SK-N-SH treated with all-trans-retinoic acid at 6 μM for 48 hours (cell line): ENCODE data around the gene SMIM22.

Experiments
- ATAC-seq: fragments of 200-7000 bp; cut with Tn5 transposase; 3 replicates; pipeline ENCODE4 v1.9.1; 2020; ENCODE audit warnings: mild to moderate bottlenecking, moderate library complexity
- BACH2 ChIP-seq: fragments of 250-450 bp; sonication (Bioruptor Pico); IDR thresholded peaks from 2 replicates; pipeline ENCODE4 v1.9.0; 2021; ENCODE audit warnings: mild to moderate bottlenecking, borderline replicate concordance
- CSDC2 ChIP-seq: fragments of 250-450 bp; sonication (Bioruptor Pico); IDR thresholded peaks from 2 replicates; pipeline ENCODE4 v1.5.0; 2020; ENCODE audit warnings: mild to moderate bottlenecking, moderate library complexity
- ISL1 ChIP-seq: fragments of 250-450 bp; sonication (Bioruptor Pico); IDR thresholded peaks from 2 replicates; pipeline ENCODE4 v2.1.2; 2022; ENCODE audit warnings: mild to moderate bottlenecking, moderate library complexity
- OSR1 ChIP-seq: fragments of 250-450 bp; sonication (Bioruptor Pico); IDR thresholded peaks from 2 replicates; pipeline ENCODE4 v1.8.0; 2022; ENCODE audit warnings: moderate library complexity, mild to moderate bottlenecking, inconsistent platforms
- PPARA ChIP-seq: fragments of 250-450 bp; sonication (Bioruptor Pico); IDR thresholded peaks from 2 replicates; pipeline ENCODE4 v1.5.0; 2020; ENCODE audit warnings: mild to moderate bottlenecking, borderline replicate concordance
- RARB ChIP-seq: fragments of 250-450 bp; sonication (Bioruptor Pico); IDR thresholded peaks from 2 replicates; pipeline ENCODE4 v1.8.0; 2021; ENCODE audit warnings: mild to moderate bottlenecking, moderate library complexity
- SNAI2 ChIP-seq: fragments of 250-450 bp; sonication (Bioruptor Pico); IDR thresholded peaks from 2 replicates; pipeline ENCODE4 v1.5.0; 2020; ENCODE audit warnings: mild to moderate bottlenecking, moderate library complexity
- TOX ChIP-seq: fragments of 250-450 bp; sonication (Bioruptor Pico); IDR thresholded peaks from 2 replicates; pipeline ENCODE4 v1.8.0; 2021; ENCODE audit warnings: mild to moderate bottlenecking, moderate library complexity, borderline replicate concordance
- ZFP3 ChIP-seq: fragments of 250-450 bp; sonication (Bioruptor Pico); IDR thresholded peaks from 2 replicates; pipeline ENCODE4 v1.5.0; 2020; ENCODE audit warnings: mild to moderate bottlenecking, moderate library complexity
- ZNF565 ChIP-seq: fragments of 450-650 bp; formaldehyde crosslinking; conservative IDR thresholded peaks from 2 replicates; pipeline ENCODE4 v1.5.0; 2020; ENCODE audit warnings: low read depth, mild to moderate bottlenecking, moderate library complexity
- TF ChIP-seq, protein P1 (sequence below): fragments of 250-450 bp; sonication (Bioruptor Pico); IDR thresholded peaks from 2 replicates; pipeline ENCODE4 v1.5.1; 2020; ENCODE audit warnings: low read depth, mild to moderate bottlenecking, moderate library complexity
- TF ChIP-seq, protein P2 (sequence below): fragments of 250-450 bp; sonication (Bioruptor Pico); IDR thresholded peaks from 2 replicates; pipeline ENCODE4 v1.8.0; 2021; ENCODE audit warnings: low read depth, mild to moderate bottlenecking, moderate library complexity, borderline replicate concordance
- TF ChIP-seq, protein P3 (sequence below): fragments of 250-450 bp; sonication (Bioruptor Pico); IDR thresholded peaks from 2 replicates; pipeline ENCODE4 v1.5.1; 2021; ENCODE audit warnings: mild to moderate bottlenecking, moderate library complexity
- TF ChIP-seq, protein P4 (sequence below): fragments of 250-450 bp; sonication (Bioruptor Pico); IDR thresholded peaks from 2 replicates; pipeline ENCODE4 v1.5.0; 2020; ENCODE audit warnings: mild to moderate bottlenecking, moderate library complexity
- TF ChIP-seq, protein P5 (sequence below): fragments of 250-450 bp; sonication (Bioruptor Pico); IDR thresholded peaks from 2 replicates; pipeline ENCODE4 v1.8.0; 2020; ENCODE audit warnings: mild to moderate bottlenecking, moderate library complexity, borderline replicate concordance

SMIM22 gene

DNA sequence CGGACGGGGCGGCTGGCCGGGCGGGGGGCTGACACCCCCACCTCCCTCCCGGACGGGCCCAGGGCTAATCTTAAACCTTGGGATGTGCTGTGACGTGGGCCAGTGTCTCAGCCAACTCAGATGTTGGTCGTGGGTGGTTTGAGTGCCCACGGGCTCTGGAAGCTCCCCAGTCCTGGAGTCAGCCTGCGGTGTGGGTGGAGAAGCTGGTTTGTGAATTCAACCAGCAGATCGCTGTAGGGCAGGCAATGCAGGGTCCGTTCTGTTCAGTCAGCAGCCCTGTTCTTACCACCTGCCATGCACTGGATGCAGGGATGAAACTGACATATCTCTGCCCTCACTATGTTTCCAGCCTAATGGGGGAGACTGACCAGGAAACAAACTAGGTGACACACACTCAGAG, 20.2 kb upstream of the SMIM22 start:
- TF ChIP-seq, protein P1, sequence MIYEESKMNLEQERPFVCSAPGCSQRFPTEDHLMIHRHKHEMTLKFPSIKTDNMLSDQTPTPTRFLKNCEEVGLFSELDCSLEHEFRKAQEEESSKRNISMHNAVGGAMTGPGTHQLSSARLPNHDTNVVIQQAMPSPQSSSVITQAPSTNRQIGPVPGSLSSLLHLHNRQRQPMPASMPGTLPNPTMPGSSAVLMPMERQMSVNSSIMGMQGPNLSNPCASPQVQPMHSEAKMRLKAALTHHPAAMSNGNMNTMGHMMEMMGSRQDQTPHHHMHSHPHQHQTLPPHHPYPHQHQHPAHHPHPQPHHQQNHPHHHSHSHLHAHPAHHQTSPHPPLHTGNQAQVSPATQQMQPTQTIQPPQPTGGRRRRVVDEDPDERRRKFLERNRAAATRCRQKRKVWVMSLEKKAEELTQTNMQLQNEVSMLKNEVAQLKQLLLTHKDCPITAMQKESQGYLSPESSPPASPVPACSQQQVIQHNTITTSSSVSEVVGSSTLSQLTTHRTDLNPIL (CRISPR knock-in tag): no peak
- TF ChIP-seq CSDC2 (CRISPR knock-in tag) (no peak), ZNF565 (CRISPR knock-in tag) (no peak), RARB (CRISPR knock-in tag) (no peak), ZFP3 (no peak), ISL1 (CRISPR knock-in tag) (no peak)
- TF ChIP-seq, protein P2, sequence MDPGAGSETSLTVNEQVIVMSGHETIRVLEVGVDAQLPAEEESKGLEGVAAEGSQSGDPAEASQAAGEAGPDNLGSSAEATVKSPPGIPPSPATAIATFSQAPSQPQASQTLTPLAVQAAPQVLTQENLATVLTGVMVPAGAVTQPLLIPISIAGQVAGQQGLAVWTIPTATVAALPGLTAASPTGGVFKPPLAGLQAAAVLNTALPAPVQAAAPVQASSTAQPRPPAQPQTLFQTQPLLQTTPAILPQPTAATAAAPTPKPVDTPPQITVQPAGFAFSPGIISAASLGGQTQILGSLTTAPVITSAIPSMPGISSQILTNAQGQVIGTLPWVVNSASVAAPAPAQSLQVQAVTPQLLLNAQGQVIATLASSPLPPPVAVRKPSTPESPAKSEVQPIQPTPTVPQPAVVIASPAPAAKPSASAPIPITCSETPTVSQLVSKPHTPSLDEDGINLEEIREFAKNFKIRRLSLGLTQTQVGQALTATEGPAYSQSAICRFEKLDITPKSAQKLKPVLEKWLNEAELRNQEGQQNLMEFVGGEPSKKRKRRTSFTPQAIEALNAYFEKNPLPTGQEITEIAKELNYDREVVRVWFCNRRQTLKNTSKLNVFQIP (CRISPR knock-in tag): no peak
- TF ChIP-seq, protein P3, sequence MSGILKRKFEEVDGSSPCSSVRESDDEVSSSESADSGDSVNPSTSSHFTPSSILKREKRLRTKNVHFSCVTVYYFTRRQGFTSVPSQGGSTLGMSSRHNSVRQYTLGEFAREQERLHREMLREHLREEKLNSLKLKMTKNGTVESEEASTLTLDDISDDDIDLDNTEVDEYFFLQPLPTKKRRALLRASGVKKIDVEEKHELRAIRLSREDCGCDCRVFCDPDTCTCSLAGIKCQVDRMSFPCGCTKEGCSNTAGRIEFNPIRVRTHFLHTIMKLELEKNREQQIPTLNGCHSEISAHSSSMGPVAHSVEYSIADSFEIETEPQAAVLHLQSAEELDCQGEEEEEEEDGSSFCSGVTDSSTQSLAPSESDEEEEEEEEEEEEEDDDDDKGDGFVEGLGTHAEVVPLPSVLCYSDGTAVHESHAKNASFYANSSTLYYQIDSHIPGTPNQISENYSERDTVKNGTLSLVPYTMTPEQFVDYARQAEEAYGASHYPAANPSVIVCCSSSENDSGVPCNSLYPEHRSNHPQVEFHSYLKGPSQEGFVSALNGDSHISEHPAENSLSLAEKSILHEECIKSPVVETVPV (CRISPR knock-in tag): no peak
- TF ChIP-seq, protein P4, sequence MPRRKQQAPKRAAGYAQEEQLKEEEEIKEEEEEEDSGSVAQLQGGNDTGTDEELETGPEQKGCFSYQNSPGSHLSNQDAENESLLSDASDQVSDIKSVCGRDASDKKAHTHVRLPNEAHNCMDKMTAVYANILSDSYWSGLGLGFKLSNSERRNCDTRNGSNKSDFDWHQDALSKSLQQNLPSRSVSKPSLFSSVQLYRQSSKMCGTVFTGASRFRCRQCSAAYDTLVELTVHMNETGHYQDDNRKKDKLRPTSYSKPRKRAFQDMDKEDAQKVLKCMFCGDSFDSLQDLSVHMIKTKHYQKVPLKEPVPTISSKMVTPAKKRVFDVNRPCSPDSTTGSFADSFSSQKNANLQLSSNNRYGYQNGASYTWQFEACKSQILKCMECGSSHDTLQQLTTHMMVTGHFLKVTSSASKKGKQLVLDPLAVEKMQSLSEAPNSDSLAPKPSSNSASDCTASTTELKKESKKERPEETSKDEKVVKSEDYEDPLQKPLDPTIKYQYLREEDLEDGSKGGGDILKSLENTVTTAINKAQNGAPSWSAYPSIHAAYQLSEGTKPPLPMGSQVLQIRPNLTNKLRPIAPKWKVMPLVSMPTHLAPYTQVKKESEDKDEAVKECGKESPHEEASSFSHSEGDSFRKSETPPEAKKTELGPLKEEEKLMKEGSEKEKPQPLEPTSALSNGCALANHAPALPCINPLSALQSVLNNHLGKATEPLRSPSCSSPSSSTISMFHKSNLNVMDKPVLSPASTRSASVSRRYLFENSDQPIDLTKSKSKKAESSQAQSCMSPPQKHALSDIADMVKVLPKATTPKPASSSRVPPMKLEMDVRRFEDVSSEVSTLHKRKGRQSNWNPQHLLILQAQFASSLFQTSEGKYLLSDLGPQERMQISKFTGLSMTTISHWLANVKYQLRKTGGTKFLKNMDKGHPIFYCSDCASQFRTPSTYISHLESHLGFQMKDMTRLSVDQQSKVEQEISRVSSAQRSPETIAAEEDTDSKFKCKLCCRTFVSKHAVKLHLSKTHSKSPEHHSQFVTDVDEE (CRISPR knock-in tag): no peak
- TF ChIP-seq, protein P5, sequence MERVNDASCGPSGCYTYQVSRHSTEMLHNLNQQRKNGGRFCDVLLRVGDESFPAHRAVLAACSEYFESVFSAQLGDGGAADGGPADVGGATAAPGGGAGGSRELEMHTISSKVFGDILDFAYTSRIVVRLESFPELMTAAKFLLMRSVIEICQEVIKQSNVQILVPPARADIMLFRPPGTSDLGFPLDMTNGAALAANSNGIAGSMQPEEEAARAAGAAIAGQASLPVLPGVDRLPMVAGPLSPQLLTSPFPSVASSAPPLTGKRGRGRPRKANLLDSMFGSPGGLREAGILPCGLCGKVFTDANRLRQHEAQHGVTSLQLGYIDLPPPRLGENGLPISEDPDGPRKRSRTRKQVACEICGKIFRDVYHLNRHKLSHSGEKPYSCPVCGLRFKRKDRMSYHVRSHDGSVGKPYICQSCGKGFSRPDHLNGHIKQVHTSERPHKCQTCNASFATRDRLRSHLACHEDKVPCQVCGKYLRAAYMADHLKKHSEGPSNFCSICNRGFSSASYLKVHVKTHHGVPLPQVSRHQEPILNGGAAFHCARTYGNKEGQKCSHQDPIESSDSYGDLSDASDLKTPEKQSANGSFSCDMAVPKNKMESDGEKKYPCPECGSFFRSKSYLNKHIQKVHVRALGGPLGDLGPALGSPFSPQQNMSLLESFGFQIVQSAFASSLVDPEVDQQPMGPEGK (CRISPR knock-in tag): no peak
- no peak for ATAC-seq

DNA sequence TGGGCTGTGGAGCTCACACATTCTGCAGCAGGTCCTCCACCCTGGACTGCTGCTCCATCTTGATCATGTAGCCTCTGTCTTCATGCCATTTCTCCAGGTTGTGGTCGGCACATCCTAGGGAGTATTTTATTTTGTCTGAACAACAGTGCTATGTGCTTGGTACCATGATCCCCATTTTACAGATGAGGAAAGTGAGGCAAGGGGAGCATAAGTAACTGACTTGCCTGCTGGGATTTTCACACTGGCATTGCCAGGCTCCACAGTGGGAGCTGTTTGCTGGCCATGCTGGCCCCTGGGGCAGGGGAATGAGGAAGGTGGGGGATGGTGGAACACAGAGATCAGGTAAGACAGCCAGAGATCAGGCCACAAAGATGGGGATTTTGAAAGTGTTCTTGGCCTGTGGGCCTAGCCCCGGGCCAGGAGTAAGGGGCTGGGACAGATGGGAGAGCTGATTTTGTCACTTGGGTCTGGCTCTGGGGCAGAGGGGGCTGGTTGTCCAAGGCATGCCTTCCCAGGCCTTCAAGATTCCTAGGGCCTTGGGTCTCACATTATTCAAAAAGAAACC, 18.9 kb upstream of the SMIM22 start:
- ATAC-seq: no peak
- TF ChIP-seq BACH2 (CRISPR knock-in tag) (no peak), SNAI2 (CRISPR knock-in tag) (no peak), PPARA (CRISPR knock-in tag) (no peak), TOX (CRISPR knock-in tag) (no peak), OSR1 (CRISPR knock-in tag) (no peak)
- TF ChIP-seq, protein P2 (CRISPR knock-in tag): no peak
- TF ChIP-seq, protein P1 (CRISPR knock-in tag): no peak
- TF ChIP-seq, protein P3 (CRISPR knock-in tag): no peak
